ENCODE measurements around the gene SLFN12L. TPM values are rescaled to one million over a fixed set of nuclear protein-coding genes. Genes with fewer than 3 reads are reported as not detected.

SLFN12L gene
- total RNA-seq, 1 donor from 2014 or later = 0.25 TPM

GRCh38 chr17:35560703-35561102, 23.2 kb upstream of the SLFN12L start, which contains the start of gene SLFN14:
SLFN14 (minus strand) TSS chr17:35560819; CDS start chr17:35558062, 2,757 bp downstream.
- H3K9me3 ChIP-seq (replicated peaks) = no peaks in the 10 kb centered on the region
- peaks cover 38% of the 10 kb centered on the region for H3K27me3 ChIP-seq (ENCODE audit: low read depth)
- H3K4me3 ChIP-seq = no peak within 1 kb of the TSS
- H3K27ac ChIP-seq (replicated peaks) = no peak within 1 kb of the TSS
- DNase-seq = no peak
- H3K36me3 ChIP-seq = no peaks in the 10 kb centered on the region
- no peak for TF ChIP-seq CTCF (IDR thresholded peaks at IDR 0.05; ENCODE audit: borderline replicate concordance)
- H3K4me1 ChIP-seq = no peaks in the 10 kb centered on the region
- intact Hi-C loops (cut with micrococcal nuclease) = no loop called here

DNA sequence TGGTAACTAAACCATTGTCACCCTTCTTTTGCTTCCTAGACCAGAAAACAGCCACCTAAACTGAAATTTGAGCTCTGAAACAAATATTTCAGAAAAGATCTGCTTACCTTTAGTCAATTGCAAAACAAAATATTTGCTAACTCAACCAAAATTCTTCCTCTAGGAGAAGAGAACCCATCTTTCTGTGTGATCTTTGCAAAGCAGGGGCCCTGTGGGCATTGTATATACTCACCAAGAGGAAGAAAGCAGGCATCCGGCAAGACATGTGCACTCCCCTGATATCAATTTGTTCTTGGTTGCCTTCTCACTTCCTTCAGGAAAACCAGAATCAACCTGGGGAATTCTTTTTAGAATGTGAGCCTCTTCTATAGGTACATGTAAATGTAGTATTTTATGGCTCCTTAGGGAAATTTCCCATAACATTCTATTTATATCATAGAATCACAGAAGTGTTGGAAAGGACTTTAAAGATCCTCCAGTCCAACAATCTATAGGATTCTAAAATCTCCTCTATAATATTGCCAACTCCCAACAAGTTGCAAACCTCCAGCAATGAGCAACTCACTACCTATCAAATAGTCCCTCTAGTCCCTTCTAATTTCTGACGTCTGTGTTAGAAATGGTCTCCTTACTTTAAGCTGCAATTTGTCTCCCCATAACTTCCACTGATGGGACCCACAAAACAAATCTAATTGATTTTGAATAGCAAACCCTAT, 22.2 kb upstream of the SLFN12L start:
- H3K4me3 ChIP-seq = no peak overlapping the region
- no peaks in the 10 kb centered on the region for H3K9me3 ChIP-seq (replicated peaks)
- TF ChIP-seq CTCF (IDR thresholded peaks at IDR 0.05; ENCODE audit: borderline replicate concordance) = no peak
- no peak overlapping the region for H3K27ac ChIP-seq (replicated peaks)
- peaks cover 47% of the 10 kb centered on the region for H3K27me3 ChIP-seq (ENCODE audit: low read depth)
- H3K4me1 ChIP-seq = no peaks in the 10 kb centered on the region
- H3K36me3 ChIP-seq = no peaks in the 10 kb centered on the region
- intact Hi-C loops (cut with micrococcal nuclease) = no loop called here
- DNase-seq = no peak

GRCh38 chr17:35557353-35557752, 19.9 kb upstream of the SLFN12L start:
- Histone ChIP-seq H3K9me3 (replicated peaks) (no peaks in the 10 kb centered on the region), H3K4me3 (no peak overlapping the region), H3K27ac (replicated peaks) (no peak overlapping the region), H3K36me3 (no peaks in the 10 kb centered on the region), H3K27me3 (ENCODE audit: low read depth) (peaks cover 62% of the 10 kb centered on the region), H3K4me1 (no peaks in the 10 kb centered on the region)
- intact Hi-C loops (cut with micrococcal nuclease) = no loop called here
- no peak for DNase-seq
- TF ChIP-seq CTCF (IDR thresholded peaks at IDR 0.05; ENCODE audit: borderline replicate concordance) = no peak

DNA sequence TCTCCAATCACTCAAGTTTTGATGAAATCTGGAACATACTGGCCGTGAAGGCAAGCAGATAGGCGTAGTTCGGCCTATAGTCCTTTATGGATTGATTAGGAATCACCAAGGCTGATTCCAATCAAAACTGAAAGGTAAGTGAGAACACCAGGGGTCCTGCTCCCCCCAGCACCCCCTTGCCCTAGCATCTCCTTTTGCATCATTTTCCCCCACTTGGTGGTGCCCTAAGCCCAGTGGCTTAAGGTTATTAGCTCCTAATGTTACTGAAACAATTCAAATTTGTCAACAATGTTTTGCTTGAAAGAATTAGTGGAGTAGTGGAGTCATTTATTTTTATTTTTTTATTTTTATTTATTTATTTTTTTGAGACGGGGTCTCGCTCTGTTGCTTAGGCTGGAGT, 18.2 kb upstream of the SLFN12L start:
- intact Hi-C loops (cut with micrococcal nuclease) = no loop called here
- DNase-seq = no peak
- Histone ChIP-seq H3K4me3 (no peak overlapping the region), H3K9me3 (replicated peaks) (no peaks in the 10 kb centered on the region), H3K27ac (replicated peaks) (no peak overlapping the region), H3K4me1 (no peaks in the 10 kb centered on the region), H3K36me3 (no peaks in the 10 kb centered on the region), H3K27me3 (ENCODE audit: low read depth) (peaks cover 66% of the 10 kb centered on the region)
- TF ChIP-seq CTCF (IDR thresholded peaks at IDR 0.05; ENCODE audit: borderline replicate concordance) = peak; percentile 21

DNA sequence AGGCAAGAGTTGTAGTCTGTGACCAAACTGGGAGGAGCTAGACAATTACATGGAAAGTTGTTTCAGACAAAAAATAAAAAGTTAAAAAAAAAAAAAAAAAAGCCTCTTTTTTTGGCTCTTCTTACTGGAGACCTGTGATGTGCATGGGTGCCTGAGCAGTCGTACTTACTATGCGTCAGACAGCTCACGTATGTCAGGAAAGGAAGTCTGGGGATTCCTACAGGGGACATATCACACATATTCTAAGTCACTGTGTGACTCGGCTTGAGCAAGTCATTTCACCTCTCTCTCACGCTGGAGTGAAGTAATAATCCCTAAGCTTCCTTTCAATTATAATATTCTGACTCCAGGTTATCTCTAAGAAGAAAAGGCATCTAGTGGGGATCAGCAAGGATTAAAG, 17.2 kb upstream of the SLFN12L start:
- Histone ChIP-seq H3K9me3 (replicated peaks) (no peaks in the 10 kb centered on the region), H3K36me3 (no peaks in the 10 kb centered on the region), H3K27me3 (ENCODE audit: low read depth) (peaks cover 64% of the 10 kb centered on the region), H3K4me3 (no peak overlapping the region), H3K27ac (replicated peaks) (no peak overlapping the region), H3K4me1 (no peaks in the 10 kb centered on the region)
- no peak for DNase-seq
- intact Hi-C loops (cut with micrococcal nuclease) = no loop called here
- no peak for TF ChIP-seq CTCF (IDR thresholded peaks at IDR 0.05; ENCODE audit: borderline replicate concordance)
